ENCODE measurements around the gene LRTM1. TPM values are rescaled to one million over a fixed set of nuclear protein-coding genes. Genes with fewer than 3 reads are reported as not detected.

Gene LRTM1
- total and polyA plus RNA-seq, 2 of the 13 experiments (the other 11 are each of a cell fraction or from before 2014, with no cell fraction given): not detected

- H3K4me2 ChIP-seq (ENCODE audit: low read depth, low read length): no peak overlapping the region
- WGBS (ENCODE audit: low lambda C conversion rate): 0% methylated on average over 3 of the region's 3 CpGs
- H3K9me3 ChIP-seq (ENCODE audit: low read length): no peaks in the 10 kb centered on the region
- TF ChIP-seq ZNF776 (CRISPR knock-in tag; IDR thresholded peaks at IDR 0.05): no peak
- TF ChIP-seq RAD21 (CRISPR knock-in tag; IDR thresholded peaks at IDR 0.05): no peak
- no peak for TF ChIP-seq RFX1 (IDR thresholded peaks at IDR 0.05)
- no peak for TF ChIP-seq MIER2 (CRISPR knock-in tag; IDR thresholded peaks at IDR 0.05)
- no peak for TF ChIP-seq ZMYM2 (CRISPR knock-in tag; IDR thresholded peaks at IDR 0.05)
- TF ChIP-seq ZNF747 (CRISPR knock-in tag; IDR thresholded peaks at IDR 0.05; ENCODE audit: borderline replicate concordance): no peak
- TF ChIP-seq ZNF607 (CRISPR knock-in tag; IDR thresholded peaks at IDR 0.05; ENCODE audit: borderline replicate concordance): no peak
- TF ChIP-seq FOXK1 (CRISPR knock-in tag; IDR thresholded peaks at IDR 0.05; ENCODE audit: borderline replicate concordance, low read depth): no peak
- no peaks in the 10 kb centered on the region for H3K79me2 ChIP-seq (ENCODE audit: insufficient read depth, low read length)
- in situ Hi-C loops (cut with HindIII; ENCODE audit: extremely low pct_ligation_motif_present, low pct_unique_long_range_greater_than_20kb) (no loop called here), intact Hi-C loops (cut with micrococcal nuclease; ENCODE audit: unreplicated experiment) (no loop called here)
- CTCF ChIA-PET (ENCODE audit: low intra/inter-chr PET ratio, low total read pairs): no interaction called here
- DNase-seq (ENCODE audit: low spot score) (no peak), FAIRE-seq (no peak), ATAC-seq (no peak)
- no TSS peak for BruUV-seq (replicated peaks)
- peaks cover 1 to 5% of the 10 kb centered on the region in 2 experiments; a peak in 1 of 5 replicates for H3K27me3 ChIP-seq (ENCODE audit: control insufficient read depth in 1 of 2, insufficient read depth in 2 of 2, low read length in 2 of 2)
- H3K9ac ChIP-seq (ENCODE audit: insufficient read depth, low read depth, low read length): no peak overlapping the region
- no peak overlapping the region for H3K27ac ChIP-seq (ENCODE audit: extremely low read length, insufficient read depth, low read length)
- H3K4me1 ChIP-seq (ENCODE audit: insufficient read depth, low read length): no peaks in the 10 kb centered on the region
- H2AFZ ChIP-seq (ENCODE audit: low read length): no peak overlapping the region
- no peaks in the 10 kb centered on the region for H4K20me1 ChIP-seq (ENCODE audit: insufficient read depth, low read length)
- no peaks in the 10 kb centered on the region for H3K36me3 ChIP-seq (replicated peaks in 1 of 2; ENCODE audit: control insufficient read depth in 1 of 2, insufficient read depth in 2 of 2, low read length in 2 of 2)
- POLR2A ChIA-PET: no interaction called here
- H3K4me3 ChIP-seq (replicated peaks in 1 of 3; ENCODE audit: insufficient read depth in 1 of 3, low read depth in 2 of 3, low read length in 3 of 3): no peak overlapping the region
Measured at GRCh38 chr3:54955496-54955895, 27.6 kb upstream of the LRTM1 start.

DNA sequence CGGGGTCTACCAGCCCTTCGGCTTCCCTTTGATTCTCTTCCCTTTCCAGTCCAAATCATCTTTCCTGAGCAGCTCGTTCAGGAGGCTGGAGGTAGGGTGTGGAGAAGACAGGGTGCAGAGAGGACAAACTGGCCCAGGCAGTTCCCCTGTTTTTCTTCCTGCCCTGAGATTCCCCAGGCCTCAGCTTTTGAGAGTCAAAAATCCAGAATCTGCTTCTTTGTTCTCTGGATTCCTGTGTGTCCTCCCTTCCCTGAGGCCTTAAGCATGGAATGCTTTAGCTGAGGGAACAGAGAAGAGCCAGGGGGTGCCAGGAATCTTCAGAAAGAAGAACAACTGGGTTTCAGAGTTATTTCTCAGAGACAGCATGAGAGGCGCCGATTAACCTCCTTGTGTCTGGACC lies 26.7 kb upstream of the LRTM1 start:
- no peak overlapping the region for H3K4me3 ChIP-seq (replicated peaks in 1 of 3; ENCODE audit: insufficient read depth in 1 of 3, low read depth in 2 of 3, low read length in 3 of 3)
- no peak overlapping the region for H3K4me2 ChIP-seq (ENCODE audit: low read depth, low read length)
- H4K20me1 ChIP-seq (ENCODE audit: insufficient read depth, low read length): no peaks in the 10 kb centered on the region
- ATAC-seq (no peak), FAIRE-seq (no peak), DNase-seq (ENCODE audit: low spot score) (no peak)
- H3K36me3 ChIP-seq (replicated peaks in 1 of 2; ENCODE audit: control insufficient read depth in 1 of 2, insufficient read depth in 2 of 2, low read length in 2 of 2): no peaks in the 10 kb centered on the region
- intact Hi-C loops (cut with micrococcal nuclease; ENCODE audit: unreplicated experiment) (no loop called here), in situ Hi-C loops (cut with HindIII; ENCODE audit: extremely low pct_ligation_motif_present, low pct_unique_long_range_greater_than_20kb) (no loop called here)
- no peak overlapping the region for H3K27ac ChIP-seq (ENCODE audit: extremely low read length, insufficient read depth, low read length)
- peaks cover 1 to 5% of the 10 kb centered on the region in 2 experiments; a peak in 1 of 5 replicates for H3K27me3 ChIP-seq (ENCODE audit: control insufficient read depth in 1 of 2, insufficient read depth in 2 of 2, low read length in 2 of 2)
- H3K9ac ChIP-seq (ENCODE audit: insufficient read depth, low read depth, low read length): no peak overlapping the region
- H3K9me3 ChIP-seq (ENCODE audit: low read length): no peaks in the 10 kb centered on the region
- CTCF ChIA-PET (ENCODE audit: low intra/inter-chr PET ratio, low total read pairs): no interaction called here
- no TSS peak for BruUV-seq (replicated peaks)
- WGBS (ENCODE audit: low lambda C conversion rate): 50% methylated on average over 3 of the region's 5 CpGs
- POLR2A ChIA-PET: no interaction called here
- H3K79me2 ChIP-seq (ENCODE audit: insufficient read depth, low read length): no peaks in the 10 kb centered on the region
- H3K4me1 ChIP-seq (ENCODE audit: insufficient read depth, low read length): no peaks in the 10 kb centered on the region
- no peak overlapping the region for H2AFZ ChIP-seq (ENCODE audit: low read length)
- TF ChIP-seq, protein P1, sequence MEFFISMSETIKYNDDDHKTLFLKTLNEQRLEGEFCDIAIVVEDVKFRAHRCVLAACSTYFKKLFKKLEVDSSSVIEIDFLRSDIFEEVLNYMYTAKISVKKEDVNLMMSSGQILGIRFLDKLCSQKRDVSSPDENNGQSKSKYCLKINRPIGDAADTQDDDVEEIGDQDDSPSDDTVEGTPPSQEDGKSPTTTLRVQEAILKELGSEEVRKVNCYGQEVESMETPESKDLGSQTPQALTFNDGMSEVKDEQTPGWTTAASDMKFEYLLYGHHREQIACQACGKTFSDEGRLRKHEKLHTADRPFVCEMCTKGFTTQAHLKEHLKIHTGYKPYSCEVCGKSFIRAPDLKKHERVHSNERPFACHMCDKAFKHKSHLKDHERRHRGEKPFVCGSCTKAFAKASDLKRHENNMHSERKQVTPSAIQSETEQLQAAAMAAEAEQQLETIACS (CRISPR knock-in tag; IDR thresholded peaks at IDR 0.05): no peak
- TF ChIP-seq FOXK2 (IDR thresholded peaks at IDR 0.05) (no peak), SMAD1 (CRISPR knock-in tag; IDR thresholded peaks at IDR 0.05; ENCODE audit: borderline replicate concordance, low read depth) (no peak), TSC22D2 (CRISPR knock-in tag; IDR thresholded peaks at IDR 0.05; ENCODE audit: borderline replicate concordance) (no peak), NR2F2 (IDR thresholded peaks at IDR 0.05; ENCODE audit: borderline replicate concordance, low read depth) (no peak), SMARCE1 (IDR thresholded peaks at IDR 0.05; ENCODE audit: borderline replicate concordance) (no peak), ZNF616 (CRISPR knock-in tag; IDR thresholded peaks at IDR 0.05; ENCODE audit: low read depth) (no peak)
- TF ChIP-seq, protein P2, sequence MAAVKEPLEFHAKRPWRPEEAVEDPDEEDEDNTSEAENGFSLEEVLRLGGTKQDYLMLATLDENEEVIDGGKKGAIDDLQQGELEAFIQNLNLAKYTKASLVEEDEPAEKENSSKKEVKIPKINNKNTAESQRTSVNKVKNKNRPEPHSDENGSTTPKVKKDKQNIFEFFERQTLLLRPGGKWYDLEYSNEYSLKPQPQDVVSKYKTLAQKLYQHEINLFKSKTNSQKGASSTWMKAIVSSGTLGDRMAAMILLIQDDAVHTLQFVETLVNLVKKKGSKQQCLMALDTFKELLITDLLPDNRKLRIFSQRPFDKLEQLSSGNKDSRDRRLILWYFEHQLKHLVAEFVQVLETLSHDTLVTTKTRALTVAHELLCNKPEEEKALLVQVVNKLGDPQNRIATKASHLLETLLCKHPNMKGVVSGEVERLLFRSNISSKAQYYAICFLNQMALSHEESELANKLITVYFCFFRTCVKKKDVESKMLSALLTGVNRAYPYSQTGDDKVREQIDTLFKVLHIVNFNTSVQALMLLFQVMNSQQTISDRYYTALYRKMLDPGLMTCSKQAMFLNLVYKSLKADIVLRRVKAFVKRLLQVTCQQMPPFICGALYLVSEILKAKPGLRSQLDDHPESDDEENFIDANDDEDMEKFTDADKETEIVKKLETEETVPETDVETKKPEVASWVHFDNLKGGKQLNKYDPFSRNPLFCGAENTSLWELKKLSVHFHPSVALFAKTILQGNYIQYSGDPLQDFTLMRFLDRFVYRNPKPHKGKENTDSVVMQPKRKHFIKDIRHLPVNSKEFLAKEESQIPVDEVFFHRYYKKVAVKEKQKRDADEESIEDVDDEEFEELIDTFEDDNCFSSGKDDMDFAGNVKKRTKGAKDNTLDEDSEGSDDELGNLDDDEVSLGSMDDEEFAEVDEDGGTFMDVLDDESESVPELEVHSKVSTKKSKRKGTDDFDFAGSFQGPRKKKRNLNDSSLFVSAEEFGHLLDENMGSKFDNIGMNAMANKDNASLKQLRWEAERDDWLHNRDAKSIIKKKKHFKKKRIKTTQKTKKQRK (IDR thresholded peaks at IDR 0.05; ENCODE audit: low read length): no peak

All from HepG2 (cell line).